Measurements from ENCODE around the gene NR6A1.

Gene NR6A1

DNA sequence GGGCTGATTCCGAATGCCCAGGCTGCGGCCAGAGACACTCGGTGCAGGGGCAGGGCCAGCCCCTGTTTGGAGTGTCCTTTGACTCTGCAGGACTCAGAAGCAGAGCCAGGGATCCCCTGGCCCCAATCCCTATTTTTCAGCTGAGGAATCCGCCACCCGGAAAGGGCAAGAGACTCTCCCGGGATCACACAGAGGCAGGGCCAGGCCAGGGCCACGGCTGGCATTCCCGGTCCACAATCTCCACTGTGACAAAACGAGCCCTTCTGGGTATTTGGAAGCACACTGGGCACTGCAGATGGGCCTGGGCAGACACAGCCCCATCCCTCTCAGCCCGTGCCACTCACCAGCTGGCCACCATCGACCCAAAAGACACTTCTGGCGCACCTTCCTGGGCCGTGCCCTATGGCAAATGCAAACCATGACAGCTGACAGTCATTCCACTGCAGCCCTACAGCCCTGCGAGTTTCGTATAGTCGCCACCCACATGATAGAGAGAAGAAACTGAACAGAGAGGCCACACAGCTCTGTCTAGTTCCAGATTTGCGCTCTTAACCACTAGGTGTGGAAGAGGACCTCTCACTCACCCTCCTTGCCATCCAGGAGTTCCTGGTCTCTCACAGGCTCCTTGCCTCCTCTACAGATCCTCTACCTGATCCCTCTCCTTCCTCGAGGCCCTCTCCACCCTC lies 277.2 kb downstream of the NR6A1 start:
- Histone ChIP-seq H3K4me1 (ENCODE audit: control insufficient read depth in 2 of 2, insufficient read depth in 1 of 2, low read depth in 1 of 2, low read length in 2 of 2) (peaks cover 0 to 5% of the 10 kb centered on the region in 2 donors), H3K27ac (replicated peaks; ENCODE audit: low read length) (no peak overlapping the region), H3K36me3 (replicated peaks in 1 of 2; ENCODE audit: control insufficient read depth in 2 of 2, insufficient read depth in 2 of 2, low read length in 2 of 2) (no peaks in the 10 kb centered on the region), H3K23ac (ENCODE audit: low read depth, low read length, poor library complexity) (no peak overlapping the region), H3K4me2 (ENCODE audit: insufficient read depth, low read length, poor library complexity, severe bottlenecking) (no peak overlapping the region), H2BK15ac (ENCODE audit: low read length) (peak overlapping the region; percentile 10), H4K8ac (ENCODE audit: low read depth, low read length) (no peak overlapping the region), H3K9ac (ENCODE audit: low read depth, low read length, poor library complexity) (no peak overlapping the region), H3K14ac (ENCODE audit: low read length) (no peak overlapping the region), H2BK5ac (ENCODE audit: low read length) (no peak overlapping the region), H3K9me3 (replicated peaks in 1 of 2; ENCODE audit: control insufficient read depth in 2 of 2, insufficient read depth in 1 of 2, low read depth in 1 of 2, low read length in 2 of 2) (peaks cover 0 to 2% of the 10 kb centered on the region in 2 donors), H2BK12ac (ENCODE audit: low read length) (no peak overlapping the region), H3K4ac (ENCODE audit: low read length) (no peak overlapping the region), H4K91ac (ENCODE audit: low read depth, low read length, poor library complexity) (no peak overlapping the region), H2AFZ (ENCODE audit: low read length) (no peak overlapping the region), H2BK120ac (ENCODE audit: low read depth, low read length) (peak overlapping the region; percentile 57), H3K18ac (ENCODE audit: low read length) (peak overlapping the region; percentile 42), H3K27me3 (ENCODE audit: control insufficient read depth in 3 of 3, insufficient read depth in 3 of 3, low read depth in 1 of 3, low read length in 3 of 3) (peaks cover 0 to 95% (median 0%) of the 10 kb centered on the region in 3 experiments), H3K79me1 (ENCODE audit: low read depth, low read length) (peaks cover 5% of the 10 kb centered on the region), H3K4me3 (ENCODE audit: low read length in 2 of 2) (no peak overlapping the region), H2AK5ac (ENCODE audit: low read depth, low read length) (peak overlapping the region; percentile 59)
- WGBS, 2 donors (ENCODE audit: extremely low coverage in 2 of 2, insufficient read length in 2 of 2, insufficient replicate concordance in 1 of 2) = no CpG with 5 or more reads among the region's 18 CpGs
- DNase-seq (ENCODE audit: low spot score) = no peak

DNA sequence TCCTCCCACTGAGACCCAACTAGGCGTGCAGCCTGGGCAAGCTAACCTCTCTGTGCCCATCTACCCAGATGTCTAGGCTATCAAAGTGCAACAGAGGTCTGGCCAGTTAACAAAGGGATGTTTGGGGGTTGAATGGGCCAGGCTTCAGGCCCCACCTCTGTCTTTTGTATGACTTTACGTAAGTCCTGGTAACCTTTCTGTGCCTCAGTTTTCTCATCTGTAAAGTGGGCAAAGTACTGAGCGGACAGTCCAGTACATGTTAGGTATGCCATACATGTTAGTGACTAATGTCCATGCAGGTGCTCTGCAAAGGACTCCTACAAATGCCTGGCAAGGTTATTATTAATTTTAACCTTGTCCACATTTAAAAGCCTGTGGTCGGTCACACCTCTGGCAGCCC lies 277.9 kb downstream of the NR6A1 start:
- no peak overlapping the region for H2BK120ac ChIP-seq (ENCODE audit: low read depth, low read length)
- no peak overlapping the region for H2AFZ ChIP-seq (ENCODE audit: low read length)
- H4K91ac ChIP-seq (ENCODE audit: low read depth, low read length, poor library complexity) = no peak overlapping the region
- H3K14ac ChIP-seq (ENCODE audit: low read length) = peak overlapping the region; percentile 17
- no CpG with 5 or more reads among the region's 4 CpGs for WGBS, 2 donors (ENCODE audit: extremely low coverage in 2 of 2, insufficient read length in 2 of 2, insufficient replicate concordance in 1 of 2)
- no peak overlapping the region for H2BK15ac ChIP-seq (ENCODE audit: low read length)
- peak overlapping the region; percentile 74 for H3K18ac ChIP-seq (ENCODE audit: low read length)
- peaks cover 0 to 4% of the 10 kb centered on the region in 2 donors for H3K4me1 ChIP-seq (ENCODE audit: control insufficient read depth in 2 of 2, insufficient read depth in 1 of 2, low read depth in 1 of 2, low read length in 2 of 2)
- H3K23ac ChIP-seq (ENCODE audit: low read depth, low read length, poor library complexity) = no peak overlapping the region
- peaks cover 0 to 2% of the 10 kb centered on the region in 2 donors for H3K9me3 ChIP-seq (replicated peaks in 1 of 2; ENCODE audit: control insufficient read depth in 2 of 2, insufficient read depth in 1 of 2, low read depth in 1 of 2, low read length in 2 of 2)
- no peak overlapping the region for H2AK5ac ChIP-seq (ENCODE audit: low read depth, low read length)
- no peak overlapping the region for H2BK12ac ChIP-seq (ENCODE audit: low read length)
- DNase-seq (ENCODE audit: low spot score) = no peak
- peaks cover 0 to 95% (median 0%) of the 10 kb centered on the region in 3 experiments for H3K27me3 ChIP-seq (ENCODE audit: control insufficient read depth in 3 of 3, insufficient read depth in 3 of 3, low read depth in 1 of 3, low read length in 3 of 3)
- H4K8ac ChIP-seq (ENCODE audit: low read depth, low read length) = no peak overlapping the region
- H3K79me1 ChIP-seq (ENCODE audit: low read depth, low read length) = peaks cover 5% of the 10 kb centered on the region
- no peak overlapping the region for H3K4me3 ChIP-seq (ENCODE audit: low read length in 2 of 2)
- H3K27ac ChIP-seq (replicated peaks; ENCODE audit: low read length) = no peak overlapping the region
- no peak overlapping the region for H2BK5ac ChIP-seq (ENCODE audit: low read length)
- H3K4me2 ChIP-seq (ENCODE audit: insufficient read depth, low read length, poor library complexity, severe bottlenecking) = no peak overlapping the region
- peak overlapping the region; percentile 78 for H3K4ac ChIP-seq (ENCODE audit: low read length)
- H3K9ac ChIP-seq (ENCODE audit: low read depth, low read length, poor library complexity) = no peak overlapping the region
- H3K36me3 ChIP-seq (replicated peaks in 1 of 2; ENCODE audit: control insufficient read depth in 2 of 2, insufficient read depth in 2 of 2, low read length in 2 of 2) = no peaks in the 10 kb centered on the region

DNA sequence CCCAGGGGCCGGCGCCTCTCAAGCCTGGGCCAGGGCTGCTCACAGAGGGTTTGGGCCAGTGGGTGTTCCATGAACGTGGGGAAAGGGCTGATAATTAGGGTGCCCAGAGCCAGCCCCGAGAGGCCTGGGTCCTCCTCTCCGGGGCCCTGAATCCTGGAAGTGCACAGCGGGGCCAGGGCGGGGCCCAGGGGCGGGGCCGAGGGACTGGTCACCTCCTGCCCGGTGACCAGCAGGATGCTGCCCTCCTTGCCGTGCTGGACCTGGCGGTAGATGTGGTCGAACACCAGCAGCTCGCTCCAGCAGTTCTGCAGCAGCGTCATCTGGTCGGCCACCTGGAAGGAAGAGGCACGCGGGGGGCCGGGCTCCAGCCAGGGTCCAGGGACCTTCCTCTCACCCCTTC lies 278.3 kb downstream of the NR6A1 start:
- Histone ChIP-seq H2AK5ac (ENCODE audit: low read depth, low read length) (peak overlapping the region; percentile 59), H3K27me3 (ENCODE audit: control insufficient read depth in 3 of 3, insufficient read depth in 3 of 3, low read depth in 1 of 3, low read length in 3 of 3) (peaks cover 0 to 94% (median 0%) of the 10 kb centered on the region in 3 experiments), H3K27ac (replicated peaks; ENCODE audit: low read length) (no peak overlapping the region), H2AFZ (ENCODE audit: low read length) (no peak overlapping the region), H2BK120ac (ENCODE audit: low read depth, low read length) (no peak overlapping the region), H3K14ac (ENCODE audit: low read length) (peak overlapping the region; percentile 17), H2BK5ac (ENCODE audit: low read length) (no peak overlapping the region), H3K36me3 (replicated peaks in 1 of 2; ENCODE audit: control insufficient read depth in 2 of 2, insufficient read depth in 2 of 2, low read length in 2 of 2) (no peaks in the 10 kb centered on the region), H3K4me1 (ENCODE audit: control insufficient read depth in 2 of 2, insufficient read depth in 1 of 2, low read depth in 1 of 2, low read length in 2 of 2) (peaks cover 0 to 3% of the 10 kb centered on the region in 2 donors), H3K4ac (ENCODE audit: low read length) (peak overlapping the region; percentile 78), H3K4me3 (ENCODE audit: low read length in 2 of 2) (no peak overlapping the region), H3K23ac (ENCODE audit: low read depth, low read length, poor library complexity) (peak overlapping the region; percentile 49), H4K8ac (ENCODE audit: low read depth, low read length) (no peak overlapping the region), H3K9ac (ENCODE audit: low read depth, low read length, poor library complexity) (no peak overlapping the region), H2BK12ac (ENCODE audit: low read length) (no peak overlapping the region), H4K91ac (ENCODE audit: low read depth, low read length, poor library complexity) (no peak overlapping the region), H3K79me1 (ENCODE audit: low read depth, low read length) (peaks cover 5% of the 10 kb centered on the region), H2BK15ac (ENCODE audit: low read length) (peak overlapping the region; percentile 55), H3K9me3 (replicated peaks in 1 of 2; ENCODE audit: control insufficient read depth in 2 of 2, insufficient read depth in 1 of 2, low read depth in 1 of 2, low read length in 2 of 2) (peaks cover 0 to 2% of the 10 kb centered on the region in 2 donors), H3K4me2 (ENCODE audit: insufficient read depth, low read length, poor library complexity, severe bottlenecking) (no peak overlapping the region), H3K18ac (ENCODE audit: low read length) (peak overlapping the region; percentile 74)
- WGBS, 2 donors (ENCODE audit: extremely low coverage in 2 of 2, insufficient read length in 2 of 2, insufficient replicate concordance in 1 of 2) = no CpG with 5 or more reads among the region's 19 CpGs
- no peak for DNase-seq (ENCODE audit: low spot score)

DNA sequence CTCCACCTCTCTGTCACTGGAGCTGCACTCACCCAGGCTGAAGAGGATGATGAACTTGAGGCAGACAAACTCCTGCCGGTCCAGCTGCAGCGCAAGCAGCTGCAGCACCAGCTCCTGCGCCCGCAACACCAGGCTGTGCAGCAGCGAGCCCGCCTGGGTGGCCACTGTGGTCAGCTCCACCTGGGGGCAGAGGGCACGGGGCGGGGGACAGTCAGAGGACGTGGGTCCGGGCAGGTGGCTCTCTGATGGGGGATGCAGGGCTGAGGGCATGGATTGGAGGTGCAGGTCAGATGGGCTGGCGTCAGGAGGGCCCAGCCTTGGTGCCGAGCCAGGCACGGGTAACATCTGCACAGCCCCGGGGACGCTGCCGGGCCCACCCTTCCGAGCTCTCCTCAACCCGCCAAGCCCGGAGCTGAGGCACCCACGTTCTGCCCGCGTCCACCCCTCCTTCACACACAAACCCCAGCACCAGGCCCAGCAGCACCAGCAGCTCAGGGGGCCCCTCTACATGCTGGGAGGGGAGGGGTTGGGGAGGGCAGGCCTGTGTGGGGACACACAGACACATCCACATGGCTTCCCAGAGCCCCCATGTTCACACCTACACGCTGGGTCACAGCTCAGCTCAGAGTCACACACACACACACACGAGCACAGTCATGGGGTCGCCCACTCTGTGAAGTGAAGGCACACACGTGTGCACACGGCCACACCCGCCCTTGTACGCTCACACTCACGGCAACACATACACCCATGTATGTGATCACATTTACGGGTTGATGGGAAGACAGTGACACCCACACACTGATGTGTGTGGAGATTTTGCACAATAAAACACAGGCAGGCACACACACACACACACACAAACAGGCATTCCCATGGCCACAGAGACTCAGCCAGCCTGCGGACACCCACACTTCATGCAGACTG lies 279.8 kb downstream of the NR6A1 start:
- H3K14ac ChIP-seq (ENCODE audit: low read length) = peak overlapping the region; percentile 82
- peak overlapping the region; percentile 80 for H3K23ac ChIP-seq (ENCODE audit: low read depth, low read length, poor library complexity)
- peaks cover 7 to 17% of the 10 kb centered on the region in 2 donors for H3K4me1 ChIP-seq (ENCODE audit: control insufficient read depth in 2 of 2, insufficient read depth in 1 of 2, low read depth in 1 of 2, low read length in 2 of 2)
- H3K4ac ChIP-seq (ENCODE audit: low read length) = peak overlapping the region; percentile 11
- peak overlapping the region; percentile 8 for H2BK120ac ChIP-seq (ENCODE audit: low read depth, low read length)
- H2AFZ ChIP-seq (ENCODE audit: low read length) = no peak overlapping the region
- no peak for DNase-seq (ENCODE audit: low spot score)
- peaks cover 0 to 2% of the 10 kb centered on the region in 2 donors for H3K9me3 ChIP-seq (replicated peaks in 1 of 2; ENCODE audit: control insufficient read depth in 2 of 2, insufficient read depth in 1 of 2, low read depth in 1 of 2, low read length in 2 of 2)
- H3K79me1 ChIP-seq (ENCODE audit: low read depth, low read length) = peaks cover 5% of the 10 kb centered on the region
- H3K4me2 ChIP-seq (ENCODE audit: insufficient read depth, low read length, poor library complexity, severe bottlenecking) = no peak overlapping the region
- H2BK5ac ChIP-seq (ENCODE audit: low read length) = peak overlapping the region; percentile 66
- H3K9ac ChIP-seq (ENCODE audit: low read depth, low read length, poor library complexity) = peak overlapping the region; percentile 70
- H3K27me3 ChIP-seq (ENCODE audit: control insufficient read depth in 3 of 3, insufficient read depth in 3 of 3, low read depth in 1 of 3, low read length in 3 of 3) = peaks cover 0 to 94% (median 0%) of the 10 kb centered on the region in 3 experiments
- H2BK15ac ChIP-seq (ENCODE audit: low read length) = peak overlapping the region; percentile 80
- no peaks in the 10 kb centered on the region for H3K36me3 ChIP-seq (replicated peaks in 1 of 2; ENCODE audit: control insufficient read depth in 2 of 2, insufficient read depth in 2 of 2, low read length in 2 of 2)
- H4K8ac ChIP-seq (ENCODE audit: low read depth, low read length) = peak overlapping the region; percentile 43
- peak overlapping the region; percentile 84 for H2BK12ac ChIP-seq (ENCODE audit: low read length)
- peak overlapping the region; percentile 85 for H3K18ac ChIP-seq (ENCODE audit: low read length)
- no CpG with 5 or more reads among the region's 32 CpGs for WGBS, 2 donors (ENCODE audit: extremely low coverage in 2 of 2, insufficient read length in 2 of 2, insufficient replicate concordance in 1 of 2)
- no peak overlapping the region for H3K4me3 ChIP-seq (ENCODE audit: low read length in 2 of 2)
- H4K91ac ChIP-seq (ENCODE audit: low read depth, low read length, poor library complexity) = no peak overlapping the region
- H2AK5ac ChIP-seq (ENCODE audit: low read depth, low read length) = peak overlapping the region; percentile 92
- no peak overlapping the region for H3K27ac ChIP-seq (replicated peaks; ENCODE audit: low read length)

Measured in neuronal stem cell (in vitro differentiated cells).